HCT116 (cell line): ENCODE measurements around the gene MARS1. TPM values are rescaled to one million over a fixed set of nuclear protein-coding genes. Genes with fewer than 3 reads are reported as not detected.

Source experiments
- ATAC-seq: fragments of 200-7000 bp; cut with Tn5 transposase; 2 replicates; pipeline ENCODE4 v1.9.1; 2020; ENCODE audit warnings: mild to moderate bottlenecking, moderate library complexity
- BruUV-seq: library from RNA; stranded (reverse); fragments of 400-500 nt; replicated peaks from 2 replicates; lab custom pipeline; 2021; lab: Mats Ljungman, UMichigan
- CTCF ChIA-PET: fragments of 300-600 bp; sonication (Branson Sonifier 250); formaldehyde crosslinking; loops from one replicate; lab custom pipeline; 2021; ENCODE audit warnings: antibody characterized with exemption; lab: Charles Lee
- POLR2A ChIA-PET: fragments of 300-600, 350-600 bp; sonication (Branson Sonifier 250); formaldehyde crosslinking; loops from one replicate; lab custom pipeline; 2021; ENCODE audit warnings: antibody characterized with exemption; lab: Charles Lee
- RAD21 ChIA-PET, 2 experiments: fragments of 300-600 bp; sonication (Branson Sonifier 250); formaldehyde crosslinking; loops; one replicate each; lab custom pipeline; 2023; ENCODE audit warnings: low total read pairs in 2 of 2; ENCODE audit not compliant: uncharacterized antibody in 2 of 2, unreplicated experiment in 2 of 2, low non-redundant PET in 1 of 2; lab: Charles Lee
- DNase-seq: peaks from one replicate; pipeline ENCODE4 v3.0.0-alpha.2; 2010; ENCODE audit warnings: low read depth, low spot score
- H2AFZ ChIP-seq: fragments of 200-600 bp; shearing (Covaris generic), sonication (generic); 2 replicates; pipeline ENCODE4 v1.6.1; 2017; ENCODE audit warnings: low read depth, mixed run types, mixed read lengths, antibody characterized with exemption, low read length; ENCODE audit not compliant: poor library complexity, severe bottlenecking
- H3K27ac ChIP-seq: 2 replicates; pipeline ENCODE4 v1.5.1; 2012; ENCODE audit warnings: low read depth, low read length
- H3K27me3 ChIP-seq: fragments of 200-600 bp; sonication (generic); 2 replicates; pipeline ENCODE4 v1.6.1; 2016; ENCODE audit warnings: mixed run types, low read length, mixed read lengths; ENCODE audit not compliant: insufficient read depth
- H3K36me3 ChIP-seq, 2 experiments: fragments of 200-500 bp in 1 of 2; fragments of 200-600 bp in 1 of 2; sonication (Bioruptor generic) in 1 of 2; sonication (generic) in 1 of 2; 2 replicates each; pipeline versions ENCODE4 v1.5.1 to v1.6.1; 2014 to 2016; ENCODE audit warnings: low read length in 2 of 2, inconsistent platforms in 1 of 2, mixed read lengths in 1 of 2, mixed run types in 1 of 2; ENCODE audit not compliant: insufficient read depth in 2 of 2, control insufficient read depth in 1 of 2
- H3K4me1 ChIP-seq, 2 experiments: fragments of 200-600 bp in 1 of 2; sonication (generic) in 1 of 2; 2 replicates each; pipeline versions ENCODE4 v1.5.1 to v1.6.1; 2012 to 2017; ENCODE audit warnings: low read length in 2 of 2, inconsistent platforms in 1 of 2, mild to moderate bottlenecking in 1 of 2, mixed read lengths in 1 of 2, mixed run types in 1 of 2, moderate library complexity in 1 of 2; ENCODE audit not compliant: insufficient read depth in 2 of 2, control insufficient read depth in 1 of 2
- H3K4me2 ChIP-seq: fragments of 200-600 bp; sonication (generic); 2 replicates; pipeline ENCODE4 v1.6.1; 2017; ENCODE audit warnings: mixed run types, low read length, mixed read lengths
- H3K4me3 ChIP-seq, 2 experiments: fragments of 200-600 bp in 1 of 2; sonication (generic) in 1 of 2; replicated peaks in 1 of 2; 2 replicates each; pipeline ENCODE4 v1.5.1; 2011 to 2016; ENCODE audit warnings: low read length in 2 of 2, control low read depth in 1 of 2, low read depth in 1 of 2, mild to moderate bottlenecking in 1 of 2, mixed read lengths in 1 of 2, mixed run types in 1 of 2
- H3K79me2 ChIP-seq: fragments of 200-600 bp; sonication (generic); 2 replicates; pipeline ENCODE4 v1.6.1; 2017; ENCODE audit warnings: mild to moderate bottlenecking, mixed run types, low read length, moderate library complexity, mixed read lengths; ENCODE audit not compliant: insufficient read depth
- H3K9ac ChIP-seq: fragments of 200-600 bp; sonication (generic); 2 replicates; pipeline ENCODE4 v1.6.1; 2016; ENCODE audit warnings: low read length, mixed read lengths
- H3K9me2 ChIP-seq: fragments of 200-600 bp; sonication (generic), shearing (Covaris generic); 2 replicates; pipeline ENCODE4 v1.6.1; 2017; ENCODE audit warnings: mixed run types, mild to moderate bottlenecking, moderate library complexity; ENCODE audit not compliant: insufficient read depth
- H3K9me3 ChIP-seq, 2 experiments: fragments of 200-500 bp in 1 of 2; fragments of 200-600 bp in 1 of 2; sonication (Bioruptor generic) in 1 of 2; sonication (generic) in 1 of 2; 2 replicates each; pipeline ENCODE4 v1.6.1; 2014 to 2017; ENCODE audit warnings: low read length in 2 of 2, mixed read lengths in 2 of 2, inconsistent platforms in 1 of 2, low read depth in 1 of 2, mild to moderate bottlenecking in 1 of 2, mixed run types in 1 of 2, moderate library complexity in 1 of 2; ENCODE audit not compliant: control insufficient read depth in 1 of 2, insufficient read depth in 1 of 2
- H4K20me1 ChIP-seq: fragments of 200-600 bp; sonication (generic), shearing (Covaris generic); 2 replicates; pipeline ENCODE4 v1.6.1; 2017; ENCODE audit warnings: mixed run types, mild to moderate bottlenecking, moderate library complexity; ENCODE audit not compliant: insufficient read depth
- CEBPB ChIP-seq: IDR thresholded peaks from 2 replicates; pipeline ENCODE4 v1.6.1; 2012; ENCODE audit warnings: low read depth
- EZH2 ChIP-seq: fragments of 200-600 bp; sonication (generic); IDR thresholded peaks from 2 replicates; pipeline ENCODE4 v1.6.1; 2017; ENCODE audit warnings: antibody characterized with exemption, mixed run types
- EZH2phosphoT487 ChIP-seq: fragments of 200-600 bp; IDR thresholded peaks from 2 replicates; pipeline ENCODE4 v1.6.1; 2018; ENCODE audit warnings: antibody characterized with exemption, borderline replicate concordance
- FOSL1 ChIP-seq: IDR thresholded peaks from 2 replicates; pipeline ENCODE4 v1.6.1; 2012; ENCODE audit warnings: low read depth
- POLR2A ChIP-seq: IDR thresholded peaks from 2 replicates; pipeline ENCODE4 v1.7.0; 2011; ENCODE audit warnings: borderline replicate concordance; ENCODE audit not compliant: insufficient read depth, insufficient read length; ENCODE audit errors: extremely low read depth
- POLR2AphosphoS5 ChIP-seq: IDR thresholded peaks from 2 replicates; pipeline ENCODE4 v1.6.1; 2011; ENCODE audit warnings: mild to moderate bottlenecking, low read depth, low read length, moderate library complexity
- SIN3A ChIP-seq: IDR thresholded peaks from 2 replicates; pipeline ENCODE4 v1.6.1; 2012; ENCODE audit warnings: low read depth
- SP1 ChIP-seq: IDR thresholded peaks from 2 replicates; pipeline ENCODE4 v1.6.1; 2012; ENCODE audit warnings: low read depth
- SRF ChIP-seq: IDR thresholded peaks from 2 replicates; pipeline ENCODE4 v1.6.1; 2012; ENCODE audit warnings: low read depth
- YY1 ChIP-seq: IDR thresholded peaks from 2 replicates; pipeline ENCODE4 v1.6.1; 2011; ENCODE audit warnings: low read length, low read depth, moderate library complexity, mild to moderate bottlenecking; ENCODE audit not compliant: insufficient replicate concordance; ENCODE audit errors: extremely low read depth
- ZFX ChIP-seq: fragments of 450-650 bp; IDR thresholded peaks from 2 replicates; pipeline ENCODE4 v1.6.1; 2017
- ZNF274 ChIP-seq: fragments of 200-500 bp; sonication (Bioruptor generic); IDR thresholded peaks from 2 replicates; pipeline ENCODE4 v1.6.1; 2014; ENCODE audit warnings: mild to moderate bottlenecking, low read depth, low read length, inconsistent platforms
- intact Hi-C: fragments of 100-400 bp; cut with micrococcal nuclease; formaldehyde crosslinking; loops from 2 replicates; pipeline ENCODE4 v1.10.0; 2022
- total RNA-seq: library from RNA; stranded (reverse); gene quantifications from one replicate; pipeline ENCODE4 v1.2.1, GENCODE V29; 2021; ENCODE audit not compliant: unreplicated experiment
- TF ChIP-seq, protein P1 (sequence below), 3 experiments: fragments of 200-600 bp in 1 of 3; sonication (generic) in 1 of 3; IDR thresholded peaks in 2 of 3; conservative IDR thresholded peaks in 1 of 3; 2 replicates each; pipeline ENCODE4 v1.5.1; 2012 to 2017; ENCODE audit warnings: low read depth in 2 of 3, low read length in 2 of 3, antibody characterized with exemption in 1 of 3, borderline replicate concordance in 1 of 3, control low read depth in 1 of 3, mild to moderate bottlenecking in 1 of 3, mixed read lengths in 1 of 3, mixed run types in 1 of 3, moderate library complexity in 1 of 3; ENCODE audit not compliant: insufficient read depth in 1 of 3
- TF ChIP-seq, protein P2 (sequence below): IDR thresholded peaks from 2 replicates; pipeline ENCODE4 v1.6.1; 2012
- TF ChIP-seq, protein P3 (sequence below): IDR thresholded peaks from 2 replicates; pipeline ENCODE4 v1.6.1; 2012; ENCODE audit warnings: low read depth
- TF ChIP-seq, protein P4 (sequence below): IDR thresholded peaks from 2 replicates; pipeline ENCODE4 v1.6.1; 2012

MARS1 gene
- total RNA-seq, 1 experiment from 2014 or later = 344 TPM

DNA sequence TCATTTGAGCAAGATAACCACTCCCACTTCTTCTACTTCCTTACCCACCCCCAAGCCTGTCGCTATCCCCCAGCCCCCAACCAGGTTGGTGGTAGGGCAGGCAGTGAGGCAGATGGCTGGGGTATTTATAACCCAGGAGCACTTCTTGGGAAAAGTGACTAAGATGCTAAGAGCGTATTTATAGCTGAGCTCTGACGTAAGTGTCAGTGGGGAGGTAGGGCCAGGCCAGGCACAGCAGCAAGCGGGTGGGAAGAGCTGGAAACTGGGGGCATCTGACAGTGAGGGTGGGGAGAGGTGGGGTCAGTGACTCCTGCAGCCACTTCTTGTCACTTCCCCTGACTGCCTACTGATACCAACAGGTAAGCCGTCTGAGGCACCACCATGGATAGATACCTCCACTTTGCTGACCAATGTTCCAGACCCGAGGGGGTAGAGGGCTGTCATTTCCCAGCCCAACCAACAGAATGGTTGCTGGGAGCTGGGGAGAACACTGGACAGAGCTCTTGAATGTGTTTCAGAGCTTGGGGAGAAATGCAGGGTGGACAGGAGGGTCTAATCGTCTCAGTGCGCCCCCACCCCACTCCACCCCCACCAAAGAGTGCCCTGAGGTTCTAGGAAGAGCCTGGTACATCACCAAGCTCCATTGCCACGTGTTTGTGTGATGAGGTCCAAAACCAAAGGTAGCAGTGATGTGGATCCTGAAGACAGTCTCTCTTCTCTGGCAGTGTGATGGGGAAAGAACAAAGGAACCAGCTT, 35.5 kb upstream of the MARS1 start:
- RAD21 ChIA-PET = interaction anchor here (0.8 to 2.0 kb wide), 7 partner anchors 144 to 191 kb away, joined by 3 to 9 read pairs (median 5); no protein-coding TSS in a partner anchor
- CTCF ChIA-PET = interaction anchor here (0.6 to 3.5 kb wide), 26 partner anchors 9 to 239 kb away, joined by 3 to 75 read pairs (median 5); no protein-coding TSS in a partner anchor
- Histone ChIP-seq H3K27ac (no peak overlapping the region), H3K9me2 (no peaks in the 10 kb centered on the region), H4K20me1 (no peaks in the 10 kb centered on the region), H3K9me3 (no peaks in the 10 kb centered on the region), H3K79me2 (no peaks in the 10 kb centered on the region), H3K9ac (no peak overlapping the region), H3K4me2 (peak overlapping the region; percentile 13; the same call in 1 of the 2 replicates), H2AFZ (no peak overlapping the region)
- no TSS peak for BruUV-seq
- DNase-seq = no peak
- TF ChIP-seq CEBPB (no peak), ZNF274 (no peak), POLR2A (no peak), EZH2phosphoT487 (no peak), EZH2 (no peak), POLR2AphosphoS5 (no peak), ZFX (no peak), SP1 (no peak), SIN3A (no peak), SRF (no peak), FOSL1 (no peak), YY1 (no peak)
- TF ChIP-seq, protein P1, sequence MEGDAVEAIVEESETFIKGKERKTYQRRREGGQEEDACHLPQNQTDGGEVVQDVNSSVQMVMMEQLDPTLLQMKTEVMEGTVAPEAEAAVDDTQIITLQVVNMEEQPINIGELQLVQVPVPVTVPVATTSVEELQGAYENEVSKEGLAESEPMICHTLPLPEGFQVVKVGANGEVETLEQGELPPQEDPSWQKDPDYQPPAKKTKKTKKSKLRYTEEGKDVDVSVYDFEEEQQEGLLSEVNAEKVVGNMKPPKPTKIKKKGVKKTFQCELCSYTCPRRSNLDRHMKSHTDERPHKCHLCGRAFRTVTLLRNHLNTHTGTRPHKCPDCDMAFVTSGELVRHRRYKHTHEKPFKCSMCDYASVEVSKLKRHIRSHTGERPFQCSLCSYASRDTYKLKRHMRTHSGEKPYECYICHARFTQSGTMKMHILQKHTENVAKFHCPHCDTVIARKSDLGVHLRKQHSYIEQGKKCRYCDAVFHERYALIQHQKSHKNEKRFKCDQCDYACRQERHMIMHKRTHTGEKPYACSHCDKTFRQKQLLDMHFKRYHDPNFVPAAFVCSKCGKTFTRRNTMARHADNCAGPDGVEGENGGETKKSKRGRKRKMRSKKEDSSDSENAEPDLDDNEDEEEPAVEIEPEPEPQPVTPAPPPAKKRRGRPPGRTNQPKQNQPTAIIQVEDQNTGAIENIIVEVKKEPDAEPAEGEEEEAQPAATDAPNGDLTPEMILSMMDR (IDR thresholded peaks at IDR 0.05 in 2 of 3, conservative IDR thresholded peaks at IDR 0.05 in 1 of 3; ENCODE audit: borderline replicate concordance in 1 of 3, insufficient read depth in 1 of 3, low read depth in 2 of 3, low read length in 2 of 3) = no peak
- TF ChIP-seq, protein P2, sequence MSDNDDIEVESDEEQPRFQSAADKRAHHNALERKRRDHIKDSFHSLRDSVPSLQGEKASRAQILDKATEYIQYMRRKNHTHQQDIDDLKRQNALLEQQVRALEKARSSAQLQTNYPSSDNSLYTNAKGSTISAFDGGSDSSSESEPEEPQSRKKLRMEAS = no peak
- TF ChIP-seq, protein P3, sequence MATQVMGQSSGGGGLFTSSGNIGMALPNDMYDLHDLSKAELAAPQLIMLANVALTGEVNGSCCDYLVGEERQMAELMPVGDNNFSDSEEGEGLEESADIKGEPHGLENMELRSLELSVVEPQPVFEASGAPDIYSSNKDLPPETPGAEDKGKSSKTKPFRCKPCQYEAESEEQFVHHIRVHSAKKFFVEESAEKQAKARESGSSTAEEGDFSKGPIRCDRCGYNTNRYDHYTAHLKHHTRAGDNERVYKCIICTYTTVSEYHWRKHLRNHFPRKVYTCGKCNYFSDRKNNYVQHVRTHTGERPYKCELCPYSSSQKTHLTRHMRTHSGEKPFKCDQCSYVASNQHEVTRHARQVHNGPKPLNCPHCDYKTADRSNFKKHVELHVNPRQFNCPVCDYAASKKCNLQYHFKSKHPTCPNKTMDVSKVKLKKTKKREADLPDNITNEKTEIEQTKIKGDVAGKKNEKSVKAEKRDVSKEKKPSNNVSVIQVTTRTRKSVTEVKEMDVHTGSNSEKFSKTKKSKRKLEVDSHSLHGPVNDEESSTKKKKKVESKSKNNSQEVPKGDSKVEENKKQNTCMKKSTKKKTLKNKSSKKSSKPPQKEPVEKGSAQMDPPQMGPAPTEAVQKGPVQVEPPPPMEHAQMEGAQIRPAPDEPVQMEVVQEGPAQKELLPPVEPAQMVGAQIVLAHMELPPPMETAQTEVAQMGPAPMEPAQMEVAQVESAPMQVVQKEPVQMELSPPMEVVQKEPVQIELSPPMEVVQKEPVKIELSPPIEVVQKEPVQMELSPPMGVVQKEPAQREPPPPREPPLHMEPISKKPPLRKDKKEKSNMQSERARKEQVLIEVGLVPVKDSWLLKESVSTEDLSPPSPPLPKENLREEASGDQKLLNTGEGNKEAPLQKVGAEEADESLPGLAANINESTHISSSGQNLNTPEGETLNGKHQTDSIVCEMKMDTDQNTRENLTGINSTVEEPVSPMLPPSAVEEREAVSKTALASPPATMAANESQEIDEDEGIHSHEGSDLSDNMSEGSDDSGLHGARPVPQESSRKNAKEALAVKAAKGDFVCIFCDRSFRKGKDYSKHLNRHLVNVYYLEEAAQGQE = no peak
- TF ChIP-seq, protein P4, sequence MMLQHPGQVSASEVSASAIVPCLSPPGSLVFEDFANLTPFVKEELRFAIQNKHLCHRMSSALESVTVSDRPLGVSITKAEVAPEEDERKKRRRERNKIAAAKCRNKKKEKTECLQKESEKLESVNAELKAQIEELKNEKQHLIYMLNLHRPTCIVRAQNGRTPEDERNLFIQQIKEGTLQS = no peak
- TF ChIP-seq, all 23 proteins: peak for 0
- Histone ChIP-seq H3K27me3 (no peaks in the 10 kb centered on the region), H3K4me3 (no peak overlapping the region), H3K36me3 (no peaks in the 10 kb centered on the region), H3K4me1 (peaks cover 18 to 34% of the 10 kb centered on the region in 2 experiments)
- POLR2A ChIA-PET = interaction anchor here (0.6 to 1.6 kb wide), 4 partner anchors 22 to 210 kb away, joined by 3 to 5 read pairs (median 4); no protein-coding TSS in a partner anchor
- intact Hi-C loops = loop anchor here (2.0 kb wide), 1 partner anchor 240 kb away; no protein-coding TSS in a partner anchor
- no peak for ATAC-seq
